HG03521 (cell line): ENCODE data around the gene GPR137C.

Experiments
- ATAC-seq: cut with Tn5 transposase; IDR thresholded peaks from one replicate; pipeline ENCODE4 v1.9.1; 2021; ENCODE audit warnings: mild to moderate bottlenecking, moderate library complexity; ENCODE audit not compliant: unreplicated experiment

The GPR137C gene

DNA sequence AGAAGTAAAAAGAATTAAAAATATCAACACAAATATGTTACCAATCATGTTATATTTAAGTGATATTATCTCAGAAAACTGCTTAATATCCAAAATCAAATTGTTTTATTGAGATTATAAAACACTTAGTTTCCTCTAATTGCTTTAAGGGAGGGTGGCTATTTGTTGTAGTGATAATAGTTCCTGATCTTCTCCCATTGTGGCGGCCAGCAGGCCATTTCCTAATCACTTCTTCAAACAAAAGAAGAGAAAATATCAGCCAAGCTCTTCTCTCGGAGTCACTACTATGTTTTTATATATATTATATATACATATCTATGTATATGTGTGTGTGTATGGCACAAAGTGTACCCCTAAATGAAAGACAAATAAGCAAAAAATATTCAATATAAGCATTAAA is 111.2 kb downstream of the GPR137C start:
- no peak for ATAC-seq

GRCh38 chr14:52678591-52678990 is 126.0 kb downstream of the GPR137C start:
- no peak for ATAC-seq

DNA sequence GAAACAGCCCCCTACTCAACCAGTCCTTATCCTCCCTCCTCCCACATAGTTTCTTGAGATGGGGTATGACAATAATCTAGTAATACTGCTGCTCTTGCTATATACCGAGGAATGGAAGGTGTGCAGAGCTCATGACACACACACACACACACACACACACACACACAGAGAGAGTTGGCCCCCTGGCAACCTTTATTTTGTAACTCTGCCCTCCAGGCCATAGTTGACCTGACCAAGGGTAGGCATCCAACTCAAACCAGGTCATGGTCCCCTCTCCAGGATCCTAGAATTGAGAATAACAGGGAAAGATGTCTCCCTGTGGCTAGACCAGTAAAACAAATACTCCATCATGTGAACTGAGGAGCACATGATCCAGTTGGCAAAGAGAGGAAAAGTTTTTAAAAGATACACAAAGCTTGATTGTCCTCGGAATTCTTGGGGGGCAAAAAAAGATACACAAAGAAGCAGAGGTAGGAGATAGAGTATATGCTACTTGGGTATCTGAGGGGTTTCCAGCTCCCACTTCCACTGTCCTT is 131.4 kb downstream of the GPR137C start:
- no peak for ATAC-seq

DNA sequence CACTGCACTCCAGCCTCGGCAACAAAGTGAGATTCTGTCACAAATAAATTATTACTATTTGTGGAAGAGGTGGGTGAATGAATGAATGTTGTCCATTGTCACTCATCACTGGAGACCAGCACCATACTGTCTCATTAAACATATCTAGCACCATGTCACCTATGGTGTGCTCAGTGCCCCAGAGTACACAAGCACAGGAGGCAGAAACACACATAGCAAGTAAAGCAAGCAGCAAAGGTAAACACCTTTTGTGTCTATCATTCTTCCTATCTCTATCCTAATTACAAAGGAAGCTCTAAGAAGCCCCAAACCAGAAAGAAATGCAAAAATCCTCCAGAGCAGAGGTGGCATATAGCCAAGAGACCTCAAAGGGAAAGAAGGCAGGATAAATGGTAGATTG is 133.5 kb downstream of the GPR137C start:
- ATAC-seq, result no peak
